Glomerular visceral epithelial cell (primary cell): ENCODE measurements around the gene RAD50.
A peak's percentile ranks its signal among the peaks of the same experiment; 100 is the strongest.
"Not testable (repeated sequence)": the region's sequence is repeated elsewhere in the genome, so short reads cannot be mapped to it uniquely, and the experiment has no call there.

ENCODE experiments used
- DNase-seq: peaks from one replicate; pipeline ENCODE4 v3.0.0-alpha.2; 2016; ENCODE audit errors: extremely low spot score

RAD50 gene

GRCh38 chr5:132557478-132558172 lies 848 bp downstream of the RAD50 start:
- DNase-seq, result peak; percentile 49

- DNase-seq, result no peak
Measured at GRCh38 chr5:132559383-132560060, 2.7 kb downstream of the RAD50 start.

DNA sequence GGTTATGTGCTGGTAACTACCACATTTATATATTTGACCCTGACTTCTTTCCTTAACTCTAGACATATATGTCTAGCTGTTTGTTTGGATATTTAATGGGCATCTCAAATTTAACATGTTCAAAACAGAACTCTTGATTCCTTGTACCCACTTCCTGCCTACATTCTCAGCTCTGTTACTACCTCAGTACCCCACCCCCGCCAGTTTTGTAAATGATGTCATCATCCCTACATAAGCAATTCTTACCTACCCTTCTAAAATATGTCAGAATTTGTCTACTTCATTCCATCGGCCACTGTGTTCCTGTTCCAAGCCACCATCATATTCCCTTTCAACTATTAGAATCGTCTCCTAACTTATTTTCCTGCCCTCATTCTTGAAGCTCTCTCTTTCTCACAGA lies 4.8 kb downstream of the RAD50 start:
- DNase-seq, result no peak

- DNase-seq, result not testable (repeated sequence)
Measured at GRCh38 chr5:132564555-132564954, 7.8 kb downstream of the RAD50 start.

DNA sequence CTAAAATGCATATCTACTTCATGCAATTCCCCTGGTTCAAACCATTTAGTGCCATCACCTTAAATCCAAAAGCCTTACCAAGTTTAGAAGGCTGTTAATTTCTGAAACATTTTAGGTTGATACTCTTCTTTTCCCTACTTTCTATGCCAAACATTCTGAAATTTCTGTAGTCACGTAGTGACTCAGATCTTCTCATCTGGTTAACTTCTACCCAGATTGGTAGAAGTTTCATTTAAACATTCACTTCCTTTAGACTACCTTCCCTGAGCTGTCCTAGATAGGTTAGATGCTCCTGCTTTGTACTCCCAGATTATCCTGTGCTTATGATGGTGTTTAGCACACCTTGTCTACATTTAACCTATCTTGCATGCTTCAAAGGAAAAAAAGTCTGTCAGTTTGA lies 9.9 kb downstream of the RAD50 start:
- no peak for DNase-seq

- no peak for DNase-seq
Measured at GRCh38 chr5:132576123-132576522, 19.3 kb downstream of the RAD50 start.

DNA sequence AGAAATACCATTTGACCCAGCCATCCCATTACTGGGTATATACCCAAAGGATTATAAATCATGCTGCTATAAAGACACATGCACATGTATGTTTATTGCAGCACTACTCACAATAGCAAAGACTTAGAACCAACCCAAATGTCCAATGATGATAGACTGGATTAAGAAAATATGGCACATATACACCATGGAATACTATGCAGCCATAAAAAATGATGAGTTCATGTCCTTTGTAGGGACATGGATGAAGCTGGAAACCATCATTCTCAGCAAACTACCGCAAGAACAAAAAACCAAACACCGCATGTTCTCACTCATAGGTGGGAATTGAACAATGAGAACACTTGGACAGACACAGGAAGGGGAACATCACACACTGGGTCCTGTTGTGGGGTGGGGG lies 27.8 kb downstream of the RAD50 start:
- not testable (repeated sequence) for DNase-seq

- DNase-seq, result no peak
Measured at GRCh38 chr5:132586063-132586462, 29.3 kb downstream of the RAD50 start.

DNA sequence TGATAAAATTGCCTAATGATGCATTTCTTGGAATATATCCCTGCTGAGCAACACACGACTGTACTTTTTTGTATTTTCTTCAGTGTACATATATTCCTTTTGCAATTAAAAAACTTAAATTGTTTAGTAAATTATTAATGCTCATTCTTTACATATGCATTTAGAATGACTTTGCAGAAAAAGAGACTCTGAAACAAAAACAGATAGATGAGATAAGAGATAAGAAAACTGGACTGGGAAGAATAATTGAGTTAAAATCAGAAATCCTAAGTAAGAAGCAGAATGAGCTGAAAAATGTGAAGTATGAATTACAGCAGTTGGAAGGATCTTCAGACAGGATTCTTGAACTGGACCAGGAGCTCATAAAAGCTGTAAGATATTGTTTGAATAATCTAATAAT lies 32.7 kb downstream of the RAD50 start:
- DNase-seq, result no peak

GRCh38 chr5:132591145-132591544 lies 34.4 kb downstream of the RAD50 start:
- no peak for DNase-seq

- DNase-seq, result no peak
Measured at GRCh38 chr5:132592521-132592920, 35.7 kb downstream of the RAD50 start.

- DNase-seq, result no peak
Measured at GRCh38 chr5:132594170-132594569, 37.4 kb downstream of the RAD50 start.

DNA sequence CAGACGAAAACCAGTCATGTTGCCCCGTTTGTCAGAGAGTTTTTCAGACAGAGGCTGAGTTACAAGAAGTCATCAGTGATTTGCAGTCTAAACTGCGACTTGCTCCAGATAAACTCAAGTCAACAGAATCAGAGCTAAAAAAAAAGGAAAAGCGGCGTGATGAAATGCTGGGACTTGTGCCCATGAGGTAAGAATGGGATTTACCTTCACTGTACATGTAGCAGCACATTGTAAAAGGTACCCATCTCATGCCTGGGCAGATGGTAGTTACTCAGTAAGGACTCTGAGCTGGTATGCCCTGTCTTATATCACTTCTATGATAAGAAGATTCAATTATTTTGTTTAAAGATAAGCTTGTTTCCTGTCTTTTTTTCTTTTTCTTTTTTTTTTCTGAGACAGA lies 38.8 kb downstream of the RAD50 start:
- DNase-seq, result no peak

GRCh38 chr5:132601071-132601728 lies 44.4 kb downstream of the RAD50 start:
- no peak for DNase-seq

DNA sequence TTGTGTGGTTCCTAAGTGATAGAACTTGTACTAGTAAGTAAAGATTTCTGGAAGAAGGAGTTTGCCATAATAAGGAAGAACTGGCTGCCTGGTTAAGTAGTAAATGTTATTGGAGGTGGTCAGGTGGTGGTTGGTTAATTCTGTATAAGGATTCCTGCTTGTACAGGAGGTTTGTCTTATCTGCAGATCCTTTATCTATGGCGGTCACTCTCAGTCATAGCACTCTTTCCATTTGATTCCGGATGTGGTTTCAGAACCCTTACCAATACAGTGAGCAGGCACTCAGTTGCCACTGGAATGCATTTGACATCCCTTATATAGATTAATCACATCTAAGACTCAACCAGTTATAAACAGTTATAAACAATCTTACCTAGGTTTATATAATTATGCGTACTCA lies 50.3 kb downstream of the RAD50 start:
- no peak for DNase-seq

DNA sequence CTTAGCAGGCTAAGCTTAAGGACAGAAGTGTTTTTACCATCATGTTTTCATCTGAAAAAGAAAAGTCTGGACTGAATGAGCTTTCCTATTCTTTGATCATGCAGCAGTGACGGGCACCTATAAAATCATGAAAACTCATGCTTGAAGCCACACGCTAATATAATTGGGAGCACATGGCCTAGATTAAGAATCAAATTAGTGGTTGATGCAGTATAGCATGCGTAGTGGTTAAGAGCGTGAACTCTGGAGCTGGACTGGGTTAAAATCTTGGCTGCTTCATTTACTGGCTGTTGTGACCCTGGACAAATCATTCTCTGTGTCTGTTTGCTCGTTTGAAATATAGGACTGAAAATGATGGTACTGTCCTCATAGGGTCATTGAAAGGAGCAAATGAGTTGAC lies 51.3 kb downstream of the RAD50 start:
- no peak for DNase-seq

DNA sequence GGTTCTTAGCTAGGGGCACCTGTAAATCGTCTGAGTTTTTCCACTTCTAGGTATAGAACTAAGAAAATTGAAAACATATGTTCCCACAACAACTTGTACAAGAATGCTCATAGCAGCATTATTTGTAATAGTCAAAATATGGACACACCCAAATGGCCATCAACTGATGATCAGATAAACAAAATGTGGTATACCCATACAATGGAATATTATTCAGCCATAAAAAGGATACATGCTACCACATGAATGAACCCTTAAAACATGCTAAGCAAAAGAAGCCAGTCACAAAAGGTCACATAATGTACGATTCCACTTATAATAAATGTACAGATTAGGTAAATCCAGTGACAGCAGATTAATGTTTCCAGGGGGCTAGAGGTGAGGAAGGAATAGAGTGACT lies 55.2 kb downstream of the RAD50 start:
- no peak for DNase-seq

DNA sequence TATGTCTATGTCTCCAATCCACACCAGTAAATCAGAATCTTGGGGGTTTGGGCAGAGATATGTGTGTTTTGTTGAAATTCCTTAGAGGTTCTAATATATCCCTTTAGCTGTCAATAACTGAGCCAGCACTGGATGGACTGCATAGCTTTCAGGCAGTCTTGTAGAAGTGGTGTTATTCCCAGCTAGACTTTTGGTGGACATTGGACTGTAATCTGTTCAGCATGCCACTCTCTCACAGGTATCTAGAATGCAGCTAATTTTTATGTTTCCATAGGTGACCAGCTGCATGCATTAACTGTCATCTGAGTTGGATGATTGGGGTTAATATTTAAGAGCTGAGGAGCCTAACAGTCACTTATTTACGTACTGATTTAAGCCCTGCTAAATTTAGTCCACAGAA lies 56.1 kb downstream of the RAD50 start:
- no peak for DNase-seq

GRCh38 chr5:132621699-132622098 lies 64.9 kb downstream of the RAD50 start:
- DNase-seq, result no peak

GRCh38 chr5:132622608-132623007 lies 65.8 kb downstream of the RAD50 start:
- DNase-seq, result no peak

GRCh38 chr5:132627470-132627869 lies 70.7 kb downstream of the RAD50 start:
- DNase-seq, result no peak

DNA sequence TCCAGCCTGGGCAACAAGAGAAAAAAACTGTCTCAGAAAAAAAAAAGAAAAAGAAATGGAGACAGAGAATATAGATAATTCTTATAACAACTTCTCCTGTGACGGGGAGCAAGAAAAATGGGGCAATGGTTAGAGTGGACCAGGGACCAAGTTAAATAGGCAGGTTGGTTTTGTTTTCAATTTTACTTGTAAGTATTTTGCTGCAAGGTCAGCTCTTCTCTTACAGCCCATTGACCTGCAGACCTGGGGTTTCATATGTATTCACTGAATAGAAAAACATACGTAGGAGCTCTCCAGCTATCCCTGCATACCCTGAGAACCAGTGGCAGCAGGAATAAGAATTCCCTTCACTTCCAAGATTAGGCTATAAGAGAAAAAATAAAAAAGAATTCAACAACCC lies 72.0 kb downstream of the RAD50 start:
- DNase-seq, result no peak
